OCI-LY1 (cell line): ENCODE measurements around the gene NFAT5.

Experiments
- CTCF ChIP-seq: fragments of 200-600 bp; sonication (generic), shearing (Covaris generic); IDR thresholded peaks from 2 replicates; pipeline ENCODE4 v1.5.1; 2017; ENCODE audit warnings: mild to moderate bottlenecking, antibody characterized with exemption, low read length, moderate library complexity, mixed read lengths
- EZH2 ChIP-seq: fragments of 200-600 bp; sonication (generic), shearing (Covaris generic); IDR thresholded peaks from 2 replicates; pipeline ENCODE4 v1.8.0; 2017; ENCODE audit warnings: borderline replicate concordance, mixed run types, mild to moderate bottlenecking, antibody characterized with exemption, low read length, moderate library complexity, mixed read lengths

DNA sequence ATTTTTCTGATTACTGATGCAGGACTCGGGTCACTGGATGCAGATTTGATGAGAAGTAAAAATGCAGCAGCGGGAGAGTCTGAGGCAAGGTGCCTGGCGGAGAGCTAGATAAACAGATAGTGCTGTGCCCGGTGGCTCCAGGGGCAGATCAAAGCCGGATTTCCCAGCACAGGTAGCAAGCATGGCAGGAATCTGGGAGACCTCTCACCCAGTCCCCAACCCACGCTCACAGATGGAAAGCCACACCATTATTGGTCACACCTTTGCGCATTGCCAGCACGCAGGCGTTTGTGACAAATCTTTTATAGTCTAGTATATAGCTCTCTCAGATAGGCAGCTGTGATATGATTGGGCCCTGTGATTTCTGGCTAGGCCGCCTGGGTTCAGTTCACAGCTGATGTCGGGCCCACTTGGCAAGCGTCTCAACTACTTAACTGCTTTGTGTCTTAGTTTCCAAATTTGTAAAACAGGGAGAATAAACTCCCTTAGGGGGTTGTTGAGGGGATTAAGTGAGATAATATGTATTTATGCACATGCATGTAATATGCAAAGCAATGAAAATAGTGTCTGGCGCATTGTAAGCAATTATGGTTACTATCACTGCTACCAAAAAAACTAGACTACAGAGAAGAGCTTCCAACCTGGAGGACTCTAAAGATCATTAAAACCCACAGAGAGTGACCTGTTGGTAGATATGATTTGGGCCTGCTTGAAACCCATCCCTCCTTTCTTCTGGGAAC is 42.0 kb upstream of the NFAT5 start:
- no peak for TF ChIP-seq EZH2
- TF ChIP-seq CTCF, result no peak
